ENCODE data around the gene KRTAP12-4. TPM values are rescaled to one million over a fixed set of nuclear protein-coding genes. Genes with fewer than 3 reads are reported as not detected.
"Not testable (repeated sequence)": the region's sequence is repeated elsewhere in the genome, so short reads cannot be mapped to it uniquely, and the experiment has no call there.

KRTAP12-4 gene
- total RNA-seq, 1 donor from 2014 or later: not detected

DNA sequence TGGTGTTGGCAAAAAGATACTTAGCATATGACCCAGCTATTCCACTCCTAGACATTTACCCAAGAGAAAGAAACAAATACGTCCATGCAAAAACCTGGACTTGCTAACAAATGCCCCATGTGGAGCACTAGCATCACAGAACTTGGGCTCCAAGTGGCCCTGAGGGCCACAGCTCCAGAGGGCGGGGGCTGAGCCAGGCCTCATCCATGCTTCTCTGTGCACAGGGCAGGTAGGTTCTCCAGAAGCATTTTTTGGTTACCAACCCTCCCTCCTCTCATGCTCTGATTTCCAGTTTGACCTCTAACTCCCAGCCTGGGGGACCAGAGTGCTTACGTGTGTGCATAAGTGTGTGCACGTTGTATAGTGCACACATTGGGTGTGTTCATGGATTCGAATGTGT lies 10.2 kb upstream of the KRTAP12-4 start:
- peaks cover 43% of the 10 kb centered on the region for H3K27me3 Mint-ChIP-seq (ENCODE audit: low read depth)
- TF ChIP-seq, protein P1, sequence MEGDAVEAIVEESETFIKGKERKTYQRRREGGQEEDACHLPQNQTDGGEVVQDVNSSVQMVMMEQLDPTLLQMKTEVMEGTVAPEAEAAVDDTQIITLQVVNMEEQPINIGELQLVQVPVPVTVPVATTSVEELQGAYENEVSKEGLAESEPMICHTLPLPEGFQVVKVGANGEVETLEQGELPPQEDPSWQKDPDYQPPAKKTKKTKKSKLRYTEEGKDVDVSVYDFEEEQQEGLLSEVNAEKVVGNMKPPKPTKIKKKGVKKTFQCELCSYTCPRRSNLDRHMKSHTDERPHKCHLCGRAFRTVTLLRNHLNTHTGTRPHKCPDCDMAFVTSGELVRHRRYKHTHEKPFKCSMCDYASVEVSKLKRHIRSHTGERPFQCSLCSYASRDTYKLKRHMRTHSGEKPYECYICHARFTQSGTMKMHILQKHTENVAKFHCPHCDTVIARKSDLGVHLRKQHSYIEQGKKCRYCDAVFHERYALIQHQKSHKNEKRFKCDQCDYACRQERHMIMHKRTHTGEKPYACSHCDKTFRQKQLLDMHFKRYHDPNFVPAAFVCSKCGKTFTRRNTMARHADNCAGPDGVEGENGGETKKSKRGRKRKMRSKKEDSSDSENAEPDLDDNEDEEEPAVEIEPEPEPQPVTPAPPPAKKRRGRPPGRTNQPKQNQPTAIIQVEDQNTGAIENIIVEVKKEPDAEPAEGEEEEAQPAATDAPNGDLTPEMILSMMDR (IDR thresholded peaks at IDR 0.05): no peak
- H3K27ac Mint-ChIP-seq (ENCODE audit: unreplicated experiment): no peak overlapping the region
- DNase-seq (ENCODE audit: low spot score): no peak
- peaks cover 22% of the 10 kb centered on the region for H3K9me3 Mint-ChIP-seq (ENCODE audit: low read depth)
- H3K36me3 Mint-ChIP-seq (ENCODE audit: low read depth): peaks cover 1% of the 10 kb centered on the region
- no peak overlapping the region for H3K4me3 Mint-ChIP-seq (ENCODE audit: unreplicated experiment)
- no peaks in the 10 kb centered on the region for H3K4me1 Mint-ChIP-seq (ENCODE audit: low read depth)

DNA sequence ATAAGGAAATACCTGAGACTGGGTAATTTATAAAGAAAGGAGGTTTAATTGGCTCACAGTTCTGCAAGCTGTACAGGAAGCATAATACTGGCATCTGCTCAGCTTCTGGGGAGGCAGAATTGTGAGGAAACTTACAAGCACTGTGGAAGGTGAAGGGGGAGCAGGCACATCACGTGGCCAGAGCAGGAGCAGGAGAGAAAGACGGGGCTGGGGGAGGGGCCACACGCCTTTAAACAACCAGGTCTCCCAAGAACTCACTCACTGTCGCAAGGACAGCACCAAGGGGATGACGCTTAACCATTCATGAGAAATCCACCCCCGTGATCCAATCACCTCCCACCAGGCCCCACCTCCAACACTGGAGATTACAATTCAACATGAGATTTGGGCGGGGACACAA lies 7.1 kb upstream of the KRTAP12-4 start:
- not testable (repeated sequence) for H3K36me3 Mint-ChIP-seq (ENCODE audit: low read depth); H3K4me3 Mint-ChIP-seq (ENCODE audit: unreplicated experiment); DNase-seq (ENCODE audit: low spot score); H3K4me1 Mint-ChIP-seq (ENCODE audit: low read depth); H3K27ac Mint-ChIP-seq (ENCODE audit: unreplicated experiment)
- Mint-ChIP-seq H3K27me3 (ENCODE audit: low read depth) (peaks cover 45% of the 10 kb centered on the region), H3K9me3 (ENCODE audit: low read depth) (peaks cover 26% of the 10 kb centered on the region)

- peaks cover 29% of the 10 kb centered on the region for H3K9me3 Mint-ChIP-seq (ENCODE audit: low read depth)
- DNase-seq (ENCODE audit: low spot score): no peak
- no peak overlapping the region for H3K27ac Mint-ChIP-seq (ENCODE audit: unreplicated experiment)
- H3K36me3 Mint-ChIP-seq (ENCODE audit: low read depth): peaks cover 8% of the 10 kb centered on the region
- no peaks in the 10 kb centered on the region for H3K4me1 Mint-ChIP-seq (ENCODE audit: low read depth)
- peaks cover 38% of the 10 kb centered on the region for H3K27me3 Mint-ChIP-seq (ENCODE audit: low read depth)
- no peak overlapping the region for H3K4me3 Mint-ChIP-seq (ENCODE audit: unreplicated experiment)
- TF ChIP-seq, protein P1 (IDR thresholded peaks at IDR 0.05): no peak
Observed at GRCh38 chr21:44658913-44659595, 4.6 kb upstream of the KRTAP12-4 start.

- no peak overlapping the region for H3K27ac Mint-ChIP-seq (ENCODE audit: unreplicated experiment)
- no peak overlapping the region for H3K4me3 Mint-ChIP-seq (ENCODE audit: unreplicated experiment)
- TF ChIP-seq, protein P1 (IDR thresholded peaks at IDR 0.05): no peak
- peaks cover 38% of the 10 kb centered on the region for H3K27me3 Mint-ChIP-seq (ENCODE audit: low read depth)
- no peaks in the 10 kb centered on the region for H3K4me1 Mint-ChIP-seq (ENCODE audit: low read depth)
- H3K36me3 Mint-ChIP-seq (ENCODE audit: low read depth): peaks cover 8% of the 10 kb centered on the region
- no peak for DNase-seq (ENCODE audit: low spot score)
- H3K9me3 Mint-ChIP-seq (ENCODE audit: low read depth): peaks cover 24% of the 10 kb centered on the region
Observed at GRCh38 chr21:44658541-44658910, 4.1 kb upstream of the KRTAP12-4 start.

DNA sequence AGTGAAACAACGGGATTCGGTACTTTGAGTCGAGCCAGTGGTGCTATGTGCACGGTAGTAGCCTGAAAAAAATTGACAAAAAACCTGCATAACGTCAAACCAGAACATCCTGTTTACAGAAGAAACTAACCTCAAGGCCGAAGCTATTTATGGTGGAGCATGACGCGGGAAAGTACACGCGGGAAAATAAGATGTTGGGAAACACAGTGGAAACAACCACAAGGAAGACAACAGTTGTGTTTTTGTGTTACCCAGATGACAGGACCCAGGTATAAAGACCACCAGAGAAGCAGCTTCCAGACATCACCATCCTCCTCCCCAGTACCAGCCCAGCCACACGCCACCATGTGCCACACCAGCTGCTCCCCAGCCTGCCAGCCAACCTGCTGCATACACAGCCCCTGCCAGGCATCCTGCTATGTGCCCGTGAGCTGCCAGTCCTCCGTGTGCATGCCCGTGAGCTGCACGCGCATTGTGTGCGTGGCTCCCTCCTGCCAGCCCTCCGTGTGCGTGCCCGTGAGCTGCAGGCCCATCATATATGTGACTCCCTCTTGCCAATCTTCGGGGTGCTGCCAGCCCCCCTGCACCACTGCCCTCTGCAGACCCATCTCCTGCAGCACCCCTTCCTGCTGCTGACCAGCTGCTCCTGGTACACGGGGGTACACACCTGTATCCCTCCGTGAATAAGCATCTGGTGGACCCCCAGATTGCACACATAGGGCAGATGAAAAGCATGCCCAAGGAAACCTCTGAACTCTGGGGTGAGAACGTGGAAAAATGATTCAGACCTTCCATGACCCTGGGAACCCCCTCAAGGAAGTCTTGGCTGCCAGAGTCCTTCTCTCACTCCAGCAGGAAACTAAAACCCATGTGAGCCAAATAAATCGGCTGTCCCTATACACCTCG lies 3.4 kb upstream of the KRTAP12-4 start, which contains the start of gene KRTAP12-3:
Gene KRTAP12-3 (plus strand): TSS at position 298 of the 906 bp plus-strand sequence. CDS start 48 bp downstream, at position 346.
- Mint-ChIP-seq H3K4me1 (ENCODE audit: low read depth) (no peaks in the 10 kb centered on the region), H3K27ac (ENCODE audit: unreplicated experiment) (no peak within 1 kb of the TSS), H3K9me3 (ENCODE audit: low read depth) (peaks cover 24% of the 10 kb centered on the region), H3K36me3 (ENCODE audit: low read depth) (peaks cover 8% of the 10 kb centered on the region), H3K27me3 (ENCODE audit: low read depth) (peaks cover 42% of the 10 kb centered on the region), H3K4me3 (ENCODE audit: unreplicated experiment) (no peak within 1 kb of the TSS)
- no peak for DNase-seq (ENCODE audit: low spot score)
- TF ChIP-seq, protein P1 (IDR thresholded peaks at IDR 0.05): no peak
